ENCODE results near the gene ST6GALNAC3.

The ST6GALNAC3 gene

GRCh38 chr1:76156987-76157386 lies 82.4 kb downstream of the ST6GALNAC3 start:
- Histone ChIP-seq H3K79me2 (ENCODE audit: control insufficient read depth, low read length) (no peaks in the 10 kb centered on the region), H3K9me3 (ENCODE audit: control insufficient read depth, insufficient read depth, low read length) (no peaks in the 10 kb centered on the region), H3F3A (ENCODE audit: control insufficient read depth, insufficient read depth) (no peaks in the 10 kb centered on the region), H4K20me1 (ENCODE audit: control insufficient read depth, insufficient read depth, low read depth, low read length) (no peaks in the 10 kb centered on the region), H3K4me1 (ENCODE audit: control insufficient read depth, low read length) (peaks cover 7% of the 10 kb centered on the region), H3K4me3 (ENCODE audit: low read length) (no peak overlapping the region), H3K27ac (ENCODE audit: low read depth, low read length) (no peak overlapping the region), H3K36me3 (ENCODE audit: control insufficient read depth, low read length) (no peaks in the 10 kb centered on the region), H3K9me2 (replicated peaks; ENCODE audit: control insufficient read depth, low read length) (no peaks in the 10 kb centered on the region), H3K27me3 (ENCODE audit: control insufficient read depth, low read length) (peaks cover 11% of the 10 kb centered on the region), H3K4me2 (ENCODE audit: low read length) (no peak overlapping the region)
- TF ChIP-seq CTCF (IDR thresholded peaks at IDR 0.05; ENCODE audit: low read depth, low read length, poor library complexity, severe bottlenecking) (no peak), EZH2phosphoT487 (IDR thresholded peaks at IDR 0.05; ENCODE audit: borderline replicate concordance, low read length) (no peak)

GRCh38 chr1:76158126-76158525 lies 83.6 kb downstream of the ST6GALNAC3 start:
- Histone ChIP-seq H3K9me3 (ENCODE audit: control insufficient read depth, insufficient read depth, low read length) (no peaks in the 10 kb centered on the region), H3K4me2 (ENCODE audit: low read length) (no peak overlapping the region), H3K4me3 (ENCODE audit: low read length) (no peak overlapping the region), H3F3A (ENCODE audit: control insufficient read depth, insufficient read depth) (no peaks in the 10 kb centered on the region), H3K79me2 (ENCODE audit: control insufficient read depth, low read length) (no peaks in the 10 kb centered on the region), H3K9me2 (replicated peaks; ENCODE audit: control insufficient read depth, low read length) (no peaks in the 10 kb centered on the region), H3K4me1 (ENCODE audit: control insufficient read depth, low read length) (peaks cover 7% of the 10 kb centered on the region), H3K27me3 (ENCODE audit: control insufficient read depth, low read length) (0 out of 2 replicates have a peak, but pooled peaks cover 3% of the 10 kb centered on the region), H3K36me3 (ENCODE audit: control insufficient read depth, low read length) (no peaks in the 10 kb centered on the region), H3K27ac (ENCODE audit: low read depth, low read length) (no peak overlapping the region), H4K20me1 (ENCODE audit: control insufficient read depth, insufficient read depth, low read depth, low read length) (no peaks in the 10 kb centered on the region)
- no peak for TF ChIP-seq CTCF (IDR thresholded peaks at IDR 0.05; ENCODE audit: low read depth, low read length, poor library complexity, severe bottlenecking)
- no peak for TF ChIP-seq EZH2phosphoT487 (IDR thresholded peaks at IDR 0.05; ENCODE audit: borderline replicate concordance, low read length)

- no peaks in the 10 kb centered on the region for H3K36me3 ChIP-seq (ENCODE audit: control insufficient read depth, low read length)
- no peaks in the 10 kb centered on the region for H3F3A ChIP-seq (ENCODE audit: control insufficient read depth, insufficient read depth)
- H3K79me2 ChIP-seq (ENCODE audit: control insufficient read depth, low read length): no peaks in the 10 kb centered on the region
- H3K9me2 ChIP-seq (replicated peaks; ENCODE audit: control insufficient read depth, low read length): no peaks in the 10 kb centered on the region
- no peaks in the 10 kb centered on the region for H3K4me1 ChIP-seq (ENCODE audit: control insufficient read depth, low read length)
- H4K20me1 ChIP-seq (ENCODE audit: control insufficient read depth, insufficient read depth, low read depth, low read length): no peaks in the 10 kb centered on the region
- H3K4me2 ChIP-seq (ENCODE audit: low read length): no peak overlapping the region
- no peak overlapping the region for H3K27ac ChIP-seq (ENCODE audit: low read depth, low read length)
- no peak for TF ChIP-seq EZH2phosphoT487 (IDR thresholded peaks at IDR 0.05; ENCODE audit: borderline replicate concordance, low read length)
- TF ChIP-seq CTCF (IDR thresholded peaks at IDR 0.05; ENCODE audit: low read depth, low read length, poor library complexity, severe bottlenecking): no peak
- H3K27me3 ChIP-seq (ENCODE audit: control insufficient read depth, low read length): no peaks in the 10 kb centered on the region
- H3K9me3 ChIP-seq (ENCODE audit: control insufficient read depth, insufficient read depth, low read length): no peaks in the 10 kb centered on the region
- H3K4me3 ChIP-seq (ENCODE audit: low read length): no peak overlapping the region
These were observed 85.7 kb downstream of the ST6GALNAC3 start for GRCh38 chr1:76160225-76160624.

- Histone ChIP-seq H3K79me2 (ENCODE audit: control insufficient read depth, low read length) (no peaks in the 10 kb centered on the region), H3K9me3 (ENCODE audit: control insufficient read depth, insufficient read depth, low read length) (no peaks in the 10 kb centered on the region), H3K4me3 (ENCODE audit: low read length) (no peak overlapping the region), H3K4me2 (ENCODE audit: low read length) (no peak overlapping the region), H4K20me1 (ENCODE audit: control insufficient read depth, insufficient read depth, low read depth, low read length) (no peaks in the 10 kb centered on the region), H3K4me1 (ENCODE audit: control insufficient read depth, low read length) (no peaks in the 10 kb centered on the region), H3K36me3 (ENCODE audit: control insufficient read depth, low read length) (no peaks in the 10 kb centered on the region), H3K27ac (ENCODE audit: low read depth, low read length) (no peak overlapping the region), H3K9me2 (replicated peaks; ENCODE audit: control insufficient read depth, low read length) (no peaks in the 10 kb centered on the region), H3F3A (ENCODE audit: control insufficient read depth, insufficient read depth) (no peaks in the 10 kb centered on the region), H3K27me3 (ENCODE audit: control insufficient read depth, low read length) (no peaks in the 10 kb centered on the region)
- TF ChIP-seq EZH2phosphoT487 (IDR thresholded peaks at IDR 0.05; ENCODE audit: borderline replicate concordance, low read length): no peak
These were observed 86.9 kb downstream of the ST6GALNAC3 start for GRCh38 chr1:76161451-76161850.
